Cardiac muscle cell (in vitro differentiated cells and primary cell): ENCODE results near the gene BAK1. TPM values are rescaled to one million over a fixed set of nuclear protein-coding genes. Genes with fewer than 3 reads are reported as not detected.
A peak's percentile ranks its signal among the peaks of the same experiment; 100 is the strongest.
"Not testable (repeated sequence)": the region's sequence is repeated elsewhere in the genome, so short reads cannot be mapped to it uniquely, and the experiment has no call there.

Experiments used
- DNase-seq, 2 donors: peaks; one replicate each; pipeline versions ENCODE4 v3.0.0 to v3.0.0-alpha.2; 2010 to 2017; ENCODE audit warnings: low read depth in 1 of 2, low spot score in 1 of 2
- H3K27ac ChIP-seq: fragments of 200-600 bp; sonication (generic); 2 replicates; pipeline ENCODE4 v1.5.1; 2016
- H3K27me3 ChIP-seq: fragments of 200-600 bp; sonication (generic); 2 replicates; pipeline ENCODE4 v1.6.0; 2016; ENCODE audit warnings: control low read depth
- H3K36me3 ChIP-seq: fragments of 200-600 bp; sonication (generic); 2 replicates; pipeline ENCODE4 v1.5.1; 2016; ENCODE audit warnings: control low read depth
- H3K4me1 ChIP-seq: fragments of 200-600 bp; sonication (generic); 2 replicates; pipeline ENCODE4 v1.8.1; 2017; ENCODE audit warnings: low read depth, mild to moderate bottlenecking, mixed run types
- H3K4me3 ChIP-seq: fragments of 200-600 bp; sonication (generic); 2 replicates; pipeline ENCODE4 v1.5.1; 2016; ENCODE audit warnings: mild to moderate bottlenecking
- H3K9me3 ChIP-seq: fragments of 200-600 bp; sonication (generic); 2 replicates; pipeline ENCODE4 v1.5.1; 2017; ENCODE audit warnings: low read depth, mild to moderate bottlenecking, control low read depth
- CTCF ChIP-seq: IDR thresholded peaks from 2 replicates; pipeline ENCODE4 v1.5.1; 2012; ENCODE audit warnings: low read depth, mild to moderate bottlenecking, low read length
- polyA plus RNA-seq: library from polyadenylated mRNA; unstranded; fragments of >200 nt; fragmentation: Nextera tagmentation; extraction: Ambion mirVana; gene quantifications from 2 replicates; pipeline ENCODE4 v1.2.1, GENCODE V29; 2016
- total RNA-seq: library from RNA; depleted of rRNA; stranded (reverse); fragments of >200 nt; gene quantifications from 2 replicates; pipeline ENCODE4 v1.2.3, GENCODE V29; 2016

The BAK1 gene
- total and polyA plus RNA-seq, 2 experiments from 2014 or later, result 39.0 to 85.3 TPM

- peak in 1 of 2 donors; percentile 3 for DNase-seq
- H3K27ac ChIP-seq, result peak overlapping the region; percentile 55
- no peaks in the 10 kb centered on the region for H3K27me3 ChIP-seq
- peaks cover 9% of the 10 kb centered on the region for H3K4me1 ChIP-seq
- no peak overlapping the region for H3K4me3 ChIP-seq
- TF ChIP-seq CTCF, result no peak
- H3K36me3 ChIP-seq, result no peaks in the 10 kb centered on the region
- H3K9me3 ChIP-seq, result no peaks in the 10 kb centered on the region
These were observed 32.6 kb downstream of the BAK1 start for GRCh38 chr6:33547499-33547898.

GRCh38 chr6:33546766-33547165 lies 33.3 kb downstream of the BAK1 start:
- no peak for TF ChIP-seq CTCF
- Histone ChIP-seq H3K27me3 (no peaks in the 10 kb centered on the region), H3K4me3 (no peak overlapping the region), H3K9me3 (no peaks in the 10 kb centered on the region), H3K27ac (no peak overlapping the region), H3K36me3 (no peaks in the 10 kb centered on the region), H3K4me1 (peaks cover 9% of the 10 kb centered on the region)
- no peak for DNase-seq

- not testable (repeated sequence) for H3K9me3 ChIP-seq, H3K27me3 ChIP-seq, H3K4me3 ChIP-seq, H3K27ac ChIP-seq, H3K36me3 ChIP-seq, DNase-seq, H3K4me1 ChIP-seq
These were observed 34.8 kb downstream of the BAK1 start for GRCh38 chr6:33545292-33545691.

GRCh38 chr6:33543116-33543515 lies 37.0 kb downstream of the BAK1 start:
- no peaks in the 10 kb centered on the region for H3K9me3 ChIP-seq
- TF ChIP-seq CTCF, result no peak
- H3K36me3 ChIP-seq, result no peaks in the 10 kb centered on the region
- no peaks in the 10 kb centered on the region for H3K27me3 ChIP-seq
- peaks cover 9% of the 10 kb centered on the region for H3K4me1 ChIP-seq
- no peak overlapping the region for H3K27ac ChIP-seq
- H3K4me3 ChIP-seq, result no peak overlapping the region
- DNase-seq, result no peak

- DNase-seq, result no peak
- no peaks in the 10 kb centered on the region for H3K27me3 ChIP-seq
- H3K36me3 ChIP-seq, result no peaks in the 10 kb centered on the region
- no peak overlapping the region for H3K27ac ChIP-seq
- no peak overlapping the region for H3K4me3 ChIP-seq
- no peaks in the 10 kb centered on the region for H3K4me1 ChIP-seq
- no peaks in the 10 kb centered on the region for H3K9me3 ChIP-seq
- no peak for TF ChIP-seq CTCF
These were observed 39.3 kb downstream of the BAK1 start for GRCh38 chr6:33540768-33541167.

- no peak overlapping the region for H3K27ac ChIP-seq
- no peak for TF ChIP-seq CTCF
- no peak overlapping the region for H3K4me3 ChIP-seq
- no peaks in the 10 kb centered on the region for H3K4me1 ChIP-seq
- no peak for DNase-seq
- H3K27me3 ChIP-seq, result no peaks in the 10 kb centered on the region
- no peaks in the 10 kb centered on the region for H3K9me3 ChIP-seq
- H3K36me3 ChIP-seq, result no peaks in the 10 kb centered on the region
These were observed 45.4 kb downstream of the BAK1 start for GRCh38 chr6:33534702-33535101.

GRCh38 chr6:33533163-33533869 lies 46.8 kb downstream of the BAK1 start:
- H3K4me1 ChIP-seq, H3K27me3 ChIP-seq, DNase-seq, H3K27ac ChIP-seq, H3K36me3 ChIP-seq, H3K4me3 ChIP-seq, H3K9me3 ChIP-seq: not testable (repeated sequence)

- not testable (repeated sequence) for H3K36me3 ChIP-seq, H3K27ac ChIP-seq, H3K4me3 ChIP-seq, DNase-seq, H3K9me3 ChIP-seq, H3K4me1 ChIP-seq, H3K27me3 ChIP-seq
These were observed 47.6 kb downstream of the BAK1 start for GRCh38 chr6:33532431-33532830.

GRCh38 chr6:33530617-33531016 lies 49.5 kb downstream of the BAK1 start:
- not testable (repeated sequence) for H3K4me1 ChIP-seq, H3K27ac ChIP-seq, H3K27me3 ChIP-seq, H3K4me3 ChIP-seq, DNase-seq, H3K36me3 ChIP-seq, H3K9me3 ChIP-seq
